ENCODE measurements around the gene DEFB131A.
"Not testable (repeated sequence)": the region's sequence is repeated elsewhere in the genome, so short reads cannot be mapped to it uniquely, and the experiment has no call there.

Gene DEFB131A

GRCh38 chr4:9494256-9495035 lies 50.2 kb downstream of the DEFB131A start:
- H3K27ac ChIP-seq: not testable (repeated sequence)

- not testable (repeated sequence) for H3K27ac ChIP-seq
- peak; percentile 52 for TF ChIP-seq CTCF (conservative IDR thresholded peaks at IDR 0.05)
These were observed 51.2 kb downstream of the DEFB131A start for GRCh38 chr4:9495443-9495842.

- H3K27ac ChIP-seq: not testable (repeated sequence)
These were observed 53.6 kb downstream of the DEFB131A start for GRCh38 chr4:9497575-9498467.

GRCh38 chr4:9498468-9499040 lies 54.3 kb downstream of the DEFB131A start:
- H3K27ac ChIP-seq: not testable (repeated sequence)

- H3K27ac ChIP-seq: not testable (repeated sequence)
These were observed 55.8 kb downstream of the DEFB131A start for GRCh38 chr4:9499974-9500487.

All from C4-2B (cell line).